ENCODE data around the gene ADGRD2.

The ADGRD2 gene

GRCh38 chr9:124436320-124436719 is 13.9 kb upstream of the ADGRD2 start:
- DNase-seq (ENCODE audit: low read depth) = no peak

GRCh38 chr9:124437086-124437485 is 13.2 kb upstream of the ADGRD2 start:
- no peak for DNase-seq (ENCODE audit: low read depth)

GRCh38 chr9:124438091-124438490 is 12.2 kb upstream of the ADGRD2 start:
- no peak for DNase-seq (ENCODE audit: low read depth)

GRCh38 chr9:124439086-124439485 is 11.2 kb upstream of the ADGRD2 start:
- DNase-seq (ENCODE audit: low read depth) = no peak

- no peak for DNase-seq (ENCODE audit: low read depth)
Observed at GRCh38 chr9:124439686-124440243, 10.5 kb upstream of the ADGRD2 start.

- DNase-seq (ENCODE audit: low read depth) = no peak
Observed at GRCh38 chr9:124440786-124441185, 9.5 kb upstream of the ADGRD2 start.

GRCh38 chr9:124441291-124441690 is 9.0 kb upstream of the ADGRD2 start:
- DNase-seq (ENCODE audit: low read depth) = no peak

GRCh38 chr9:124442379-124442778 is 7.9 kb upstream of the ADGRD2 start:
- no peak for DNase-seq (ENCODE audit: low read depth)

- no peak for DNase-seq (ENCODE audit: low read depth)
Observed at GRCh38 chr9:124442826-124443225, 7.4 kb upstream of the ADGRD2 start.

GRCh38 chr9:124443625-124444024 is 6.6 kb upstream of the ADGRD2 start:
- no peak for DNase-seq (ENCODE audit: low read depth)

GRCh38 chr9:124444166-124444565 is 6.1 kb upstream of the ADGRD2 start:
- no peak for DNase-seq (ENCODE audit: low read depth)

- no peak for DNase-seq (ENCODE audit: low read depth)
Observed at GRCh38 chr9:124447297-124447661, 3.0 kb upstream of the ADGRD2 start.

- DNase-seq (ENCODE audit: low read depth) = no peak
Observed at GRCh38 chr9:124448019-124448418, 2.2 kb upstream of the ADGRD2 start.

GRCh38 chr9:124449381-124450151 is 685 bp upstream of the ADGRD2 start:
- no peak for DNase-seq (ENCODE audit: low read depth)

GRCh38 chr9:124450931-124451661 is 845 bp downstream of the ADGRD2 start:
- no peak for DNase-seq (ENCODE audit: low read depth)

GRCh38 chr9:124452326-124452725 is 2.1 kb downstream of the ADGRD2 start:
- DNase-seq (ENCODE audit: low read depth) = no peak

GRCh38 chr9:124452841-124453585 is 2.8 kb downstream of the ADGRD2 start:
- DNase-seq (ENCODE audit: low read depth) = no peak

GRCh38 chr9:124453586-124454191 is 3.4 kb downstream of the ADGRD2 start:
- no peak for DNase-seq (ENCODE audit: low read depth)

GRCh38 chr9:124454296-124454695 is 4.0 kb downstream of the ADGRD2 start:
- no peak for DNase-seq (ENCODE audit: low read depth)

- no peak for DNase-seq (ENCODE audit: low read depth)
Observed at GRCh38 chr9:124454791-124455443, 4.7 kb downstream of the ADGRD2 start.

GRCh38 chr9:124455820-124456219 is 5.6 kb downstream of the ADGRD2 start:
- DNase-seq (ENCODE audit: low read depth) = no peak
